Naive B cell (primary cell): ENCODE results near the gene TRAPPC5. TPM values are rescaled to one million over a fixed set of nuclear protein-coding genes. Genes with fewer than 3 reads are reported as not detected.

Experiments used
- ATAC-seq, 2 donors: fragments of 150-1000 bp; cut with Tn5 transposase; 2 replicates each; pipeline ENCODE4 v1.10.0; 2021; ENCODE audit warnings: low read depth in 2 of 2, mild to moderate bottlenecking in 2 of 2, moderate library complexity in 2 of 2
- DNase-seq: peaks from one replicate; pipeline ENCODE4 v3.0.0; 2022
- H3K27ac Mint-ChIP-seq, 6 donors: one replicate each; pipeline ENCODE4 v1.8.0; 2020 to 2022; ENCODE audit warnings: mild to moderate bottlenecking in 6 of 6, mixed read lengths in 6 of 6, moderate library complexity in 5 of 6, inconsistent platforms in 2 of 6
- H3K27me3 Mint-ChIP-seq, 3 donors: one replicate each; pipeline ENCODE4 v1.8.0; 2021 to 2022; ENCODE audit warnings: mixed read lengths in 3 of 3, mild to moderate bottlenecking in 1 of 3
- H3K36me3 Mint-ChIP-seq, 2 donors: one replicate each; pipeline ENCODE4 v1.8.0; 2020 to 2022; ENCODE audit warnings: mixed read lengths in 2 of 2, inconsistent platforms in 1 of 2, mild to moderate bottlenecking in 1 of 2
- H3K4me1 Mint-ChIP-seq, 3 donors: one replicate each; pipeline ENCODE4 v1.8.0; 2020 to 2022; ENCODE audit warnings: mixed read lengths in 3 of 3, inconsistent platforms in 1 of 3, mild to moderate bottlenecking in 1 of 3, moderate library complexity in 1 of 3
- H3K4me3 Mint-ChIP-seq, 8 donors: one replicate each; pipeline ENCODE4 v1.8.0; 2020 to 2022; ENCODE audit warnings: mild to moderate bottlenecking in 8 of 8, mixed read lengths in 8 of 8, moderate library complexity in 8 of 8, inconsistent platforms in 2 of 8
- H3K9me3 Mint-ChIP-seq, 7 donors: one replicate each; pipeline ENCODE4 v1.8.0; 2020 to 2022; ENCODE audit warnings: mixed read lengths in 7 of 7, mild to moderate bottlenecking in 5 of 7, inconsistent platforms in 2 of 7, moderate library complexity in 1 of 7
- polyA plus RNA-seq, 6 donors: library from polyadenylated mRNA; unstranded; fragments of 300-500 nt; fragmentation: Illumina TruSeq; gene quantifications; one replicate each; pipeline ENCODE4 v1.2.3, GENCODE V29; 2021; ENCODE audit warnings: low read depth in 6 of 6

The TRAPPC5 gene
- polyA plus RNA-seq, 6 donors from 2014 or later: 171 to 260 (median 224) TPM

DNA sequence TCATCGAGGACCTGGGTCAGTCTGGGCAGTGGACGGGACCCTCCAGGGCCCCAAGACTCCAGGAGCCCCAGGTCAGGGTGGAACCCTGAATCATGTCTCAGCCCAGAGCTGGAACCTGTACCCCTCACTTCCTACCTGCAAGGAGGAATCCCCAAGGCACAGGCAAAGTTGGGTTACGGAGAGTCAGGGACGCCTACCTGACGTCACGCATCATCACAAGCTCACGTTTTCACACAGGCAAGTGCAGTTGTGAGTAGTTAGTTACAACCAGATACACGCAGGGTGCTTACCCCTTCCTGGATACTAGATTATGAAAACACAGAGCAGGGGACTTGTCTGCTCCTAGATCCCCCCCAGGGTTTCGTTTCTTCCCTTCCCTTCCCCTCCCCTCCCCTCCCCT is 9.8 kb upstream of the TRAPPC5 start:
- Mint-ChIP-seq H3K4me3 (peak overlapping the region in 4 of 8 donors; percentile 33 to 61 (median 54)), H3K9me3 (peaks cover 0 to 10% (median 2%) of the 10 kb centered on the region in 7 donors), H3K27me3 (peaks cover 42 to 74% (median 52%) of the 10 kb centered on the region in 3 donors), H3K36me3 (no peaks in the 10 kb centered on the region), H3K27ac (no peak overlapping the region), H3K4me1 (peaks cover 13 to 21% (median 14%) of the 10 kb centered on the region in 3 donors)
- DNase-seq (no peak), ATAC-seq (peak; percentile 17 to 29)

DNA sequence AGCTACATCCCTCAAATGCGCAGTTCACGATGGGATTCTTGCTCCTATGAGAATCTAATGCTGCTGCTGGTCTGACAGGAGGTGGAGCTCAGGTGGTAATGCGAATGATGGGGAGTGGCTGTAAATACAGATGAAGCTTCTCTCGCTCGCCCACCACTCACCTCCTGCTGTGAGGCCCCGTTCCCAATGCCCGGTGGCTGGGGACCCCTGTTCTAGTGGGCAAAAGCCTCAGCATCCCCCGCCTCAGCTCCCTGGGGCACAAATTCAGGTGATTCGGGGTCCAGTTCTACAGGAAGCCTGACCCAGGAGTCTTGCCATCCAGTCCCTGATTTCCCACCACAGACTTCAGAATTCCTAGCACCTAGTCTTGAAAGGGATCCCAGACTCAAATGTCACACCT is 8.1 kb upstream of the TRAPPC5 start:
- H3K4me3 Mint-ChIP-seq: no peak overlapping the region
- no peak overlapping the region for H3K27ac Mint-ChIP-seq
- DNase-seq: no peak
- H3K4me1 Mint-ChIP-seq: peaks cover 27 to 38% (median 32%) of the 10 kb centered on the region in 3 donors
- peaks cover 39 to 74% (median 52%) of the 10 kb centered on the region in 3 donors for H3K27me3 Mint-ChIP-seq
- no peaks in the 10 kb centered on the region for H3K36me3 Mint-ChIP-seq
- H3K9me3 Mint-ChIP-seq: peaks cover 0 to 10% (median 2%) of the 10 kb centered on the region in 7 donors
- no peak for ATAC-seq

DNA sequence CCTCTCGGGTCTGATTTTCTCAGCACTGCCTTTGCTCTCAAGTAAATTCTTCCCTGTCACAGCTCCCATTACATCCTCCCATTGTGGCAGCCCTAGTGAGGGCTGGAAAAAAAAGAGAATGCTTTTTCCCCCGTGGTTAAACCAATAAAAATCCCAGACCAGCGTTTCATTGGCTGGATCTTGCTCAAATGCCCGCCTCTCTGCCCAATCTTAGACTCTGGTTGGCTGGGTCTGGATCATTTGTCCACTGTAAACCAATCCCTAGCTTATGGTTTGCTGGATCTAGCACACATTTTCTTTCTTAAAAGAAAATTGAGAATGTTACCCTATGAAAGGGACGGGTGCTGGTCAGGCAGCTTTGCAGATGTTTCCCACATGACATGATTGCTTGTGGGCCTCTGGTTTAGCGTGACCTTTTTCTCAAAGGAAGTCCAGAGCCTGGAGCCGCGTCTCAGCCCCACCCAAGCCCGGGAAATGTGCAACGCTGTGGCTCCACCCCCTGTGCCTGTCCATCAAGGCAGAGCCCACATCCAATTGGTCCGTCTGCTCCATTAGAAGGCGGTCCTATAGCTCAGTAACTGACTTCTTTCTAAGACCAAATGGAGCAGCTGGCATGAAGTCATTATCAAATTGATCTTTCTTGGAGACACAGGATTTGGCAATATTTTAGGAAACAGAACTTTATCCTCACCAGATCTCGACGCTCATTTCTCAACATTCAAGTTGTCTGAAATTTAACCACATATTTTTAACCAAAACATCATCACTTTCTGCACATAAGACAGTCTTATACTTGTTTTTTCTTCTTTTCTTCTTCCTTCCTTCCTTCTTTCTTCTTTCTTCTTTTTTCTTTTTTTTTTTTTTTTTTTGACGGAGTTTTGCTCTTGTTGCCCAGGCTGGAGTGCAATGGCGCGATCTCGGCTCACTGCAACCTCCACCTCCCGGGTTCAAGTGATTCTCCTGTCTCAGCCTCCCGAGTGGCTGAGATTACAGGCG is 6.3 kb upstream of the TRAPPC5 start:
- Mint-ChIP-seq H3K36me3 (no peaks in the 10 kb centered on the region), H3K27ac (no peak overlapping the region), H3K27me3 (peaks cover 40 to 64% (median 48%) of the 10 kb centered on the region in 3 donors), H3K4me3 (peak overlapping the region in 1 of 8 donors; percentile 35), H3K4me1 (peaks cover 32 to 51% (median 42%) of the 10 kb centered on the region in 3 donors), H3K9me3 (peaks cover 0 to 10% (median 2%) of the 10 kb centered on the region in 7 donors)
- DNase-seq: no peak
- no peak for ATAC-seq

DNA sequence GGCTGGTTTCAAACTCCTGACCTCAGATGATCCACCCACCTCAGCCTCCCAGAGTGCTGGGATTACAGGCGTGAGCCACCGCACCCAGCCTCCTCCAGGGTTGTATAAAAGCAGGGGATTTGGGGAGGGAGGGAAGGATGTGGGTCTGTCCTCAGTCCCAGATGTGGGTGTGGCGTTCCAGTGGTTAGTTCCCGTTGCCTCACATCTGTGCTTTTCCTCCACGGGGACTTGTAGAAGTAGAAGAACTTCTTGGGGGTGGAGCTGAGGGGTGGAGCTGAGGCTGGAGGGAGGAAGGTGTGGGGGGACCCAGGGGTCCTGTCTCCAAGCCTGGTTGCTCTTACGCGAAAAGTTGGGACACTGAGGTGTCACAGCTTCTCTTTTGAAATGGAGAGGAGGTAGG is 4.3 kb upstream of the TRAPPC5 start:
- peak; percentile 39 for DNase-seq
- ATAC-seq: no peak
- Mint-ChIP-seq H3K27me3 (peaks cover 30 to 45% (median 33%) of the 10 kb centered on the region in 3 donors), H3K27ac (peak overlapping the region in 4 of 6 donors; percentile 9 to 81 (median 68)), H3K9me3 (peaks cover 0 to 10% (median 2%) of the 10 kb centered on the region in 7 donors), H3K36me3 (no peaks in the 10 kb centered on the region), H3K4me3 (peak overlapping the region in 7 of 8 donors; percentile 43 to 86 (median 59)), H3K4me1 (peaks cover 31 to 56% (median 44%) of the 10 kb centered on the region in 3 donors)

DNA sequence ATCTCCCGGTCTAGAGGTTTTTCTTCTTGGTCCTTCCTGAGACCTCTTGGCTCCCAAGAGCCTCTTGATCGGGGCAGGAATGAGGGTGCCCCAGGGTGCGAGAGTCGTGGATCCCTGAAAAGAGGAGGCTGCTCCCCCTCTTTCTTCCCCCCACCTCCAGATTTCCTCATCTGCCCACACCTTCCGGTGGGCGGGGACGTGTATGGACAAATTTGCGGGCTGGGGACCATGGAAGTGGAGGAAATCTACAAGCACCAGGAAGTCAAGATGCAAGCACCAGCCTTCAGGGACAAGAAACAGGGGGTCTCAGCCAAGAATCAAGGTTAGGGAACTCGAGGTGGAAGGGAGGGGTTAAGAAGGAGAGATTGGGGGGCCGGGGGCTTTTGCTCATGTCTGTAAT is 3.8 kb upstream of the TRAPPC5 start, which contains the start of gene MCEMP1:
Gene MCEMP1, plus strand, starts transcription at position 237 of the 400 bp plus-strand sequence. Its CDS starts 31 bp downstream, at position 268.
- peaks cover 27 to 40% (median 29%) of the 10 kb centered on the region in 3 donors for H3K27me3 Mint-ChIP-seq
- DNase-seq (no peak), ATAC-seq (no peak)
- H3K36me3 Mint-ChIP-seq: no peaks in the 10 kb centered on the region
- peak within 1 kb of the TSS; percentile 43 to 86 (median 60) for H3K4me3 Mint-ChIP-seq
- peaks cover 0 to 10% (median 2%) of the 10 kb centered on the region in 7 donors for H3K9me3 Mint-ChIP-seq
- peaks cover 36 to 61% (median 48%) of the 10 kb centered on the region in 3 donors for H3K4me1 Mint-ChIP-seq
- peak within 1 kb of the TSS; percentile 9 to 94 (median 80) for H3K27ac Mint-ChIP-seq

GRCh38 chr19:7677669-7678311 is 2.8 kb upstream of the TRAPPC5 start:
- Mint-ChIP-seq H3K36me3 (no peaks in the 10 kb centered on the region), H3K27me3 (peaks cover 20 to 36% (median 26%) of the 10 kb centered on the region in 3 donors), H3K4me3 (peak overlapping the region in 3 of 8 donors; percentile 4 to 57 (median 20)), H3K27ac (peak overlapping the region; percentile 24 to 94 (median 67)), H3K4me1 (peaks cover 40 to 67% (median 53%) of the 10 kb centered on the region in 3 donors), H3K9me3 (peaks cover 0 to 10% (median 2%) of the 10 kb centered on the region in 7 donors)
- no peak for ATAC-seq
- DNase-seq: no peak

DNA sequence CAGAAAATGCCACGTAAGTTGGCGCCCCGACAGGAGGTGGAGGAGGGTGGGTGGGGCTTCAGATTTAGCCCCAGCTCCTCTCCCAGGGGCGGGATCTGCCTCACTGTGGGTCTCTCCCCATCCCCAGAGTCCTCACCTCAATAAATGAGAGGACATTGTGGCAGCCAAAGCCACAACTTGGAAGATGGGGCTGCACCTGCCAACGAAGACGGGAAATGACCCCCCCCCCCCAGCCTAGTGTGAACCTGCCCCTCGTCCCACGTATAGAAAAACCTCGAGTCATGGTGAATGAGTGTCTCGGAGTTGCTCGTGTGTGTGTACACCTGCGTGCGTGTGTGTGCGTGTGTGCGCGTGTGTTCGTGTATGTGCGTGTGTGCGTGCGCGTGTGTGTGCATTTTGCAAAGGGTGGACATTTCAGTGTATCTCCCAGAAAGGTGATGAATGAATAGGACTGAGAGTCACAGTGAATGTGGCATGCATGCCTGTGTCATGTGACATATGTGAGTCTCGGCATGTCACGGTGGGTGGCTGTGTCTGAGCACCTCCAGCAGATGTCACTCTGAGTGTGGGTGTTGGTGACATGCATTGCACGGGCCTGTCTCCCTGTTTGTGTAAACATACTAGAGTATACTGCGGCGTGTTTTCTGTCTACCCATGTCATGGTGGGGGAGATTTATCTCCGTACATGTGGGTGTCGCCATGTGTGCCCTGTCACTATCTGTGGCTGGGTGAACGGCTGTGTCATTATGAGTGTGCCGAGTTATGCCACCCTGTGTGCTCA is 1.5 kb upstream of the TRAPPC5 start:
- no peaks in the 10 kb centered on the region for H3K36me3 Mint-ChIP-seq
- ATAC-seq (peak; percentile 77), DNase-seq (peak; percentile 81)
- H3K4me3 Mint-ChIP-seq: peak overlapping the region; percentile 60 to 96 (median 80)
- H3K9me3 Mint-ChIP-seq: peaks cover 0 to 7% (median 2%) of the 10 kb centered on the region in 7 donors
- peaks cover 41 to 68% (median 61%) of the 10 kb centered on the region in 3 donors for H3K4me1 Mint-ChIP-seq
- peak overlapping the region; percentile 78 to 99 (median 95) for H3K27ac Mint-ChIP-seq
- H3K27me3 Mint-ChIP-seq: peaks cover 10 to 22% (median 15%) of the 10 kb centered on the region in 3 donors

GRCh38 chr19:7679771-7680605 is 645 bp upstream of the TRAPPC5 start:
- Mint-ChIP-seq H3K27me3 (peaks cover 9 to 15% (median 10%) of the 10 kb centered on the region in 3 donors), H3K9me3 (peaks cover 0 to 2% (median 0%) of the 10 kb centered on the region in 7 donors), H3K4me1 (peaks cover 41 to 63% (median 61%) of the 10 kb centered on the region in 3 donors), H3K27ac (peak overlapping the region; percentile 78 to 99 (median 95)), H3K4me3 (peak overlapping the region; percentile 72 to 96 (median 80)), H3K36me3 (no peaks in the 10 kb centered on the region)
- ATAC-seq (no peak), DNase-seq (no peak)

DNA sequence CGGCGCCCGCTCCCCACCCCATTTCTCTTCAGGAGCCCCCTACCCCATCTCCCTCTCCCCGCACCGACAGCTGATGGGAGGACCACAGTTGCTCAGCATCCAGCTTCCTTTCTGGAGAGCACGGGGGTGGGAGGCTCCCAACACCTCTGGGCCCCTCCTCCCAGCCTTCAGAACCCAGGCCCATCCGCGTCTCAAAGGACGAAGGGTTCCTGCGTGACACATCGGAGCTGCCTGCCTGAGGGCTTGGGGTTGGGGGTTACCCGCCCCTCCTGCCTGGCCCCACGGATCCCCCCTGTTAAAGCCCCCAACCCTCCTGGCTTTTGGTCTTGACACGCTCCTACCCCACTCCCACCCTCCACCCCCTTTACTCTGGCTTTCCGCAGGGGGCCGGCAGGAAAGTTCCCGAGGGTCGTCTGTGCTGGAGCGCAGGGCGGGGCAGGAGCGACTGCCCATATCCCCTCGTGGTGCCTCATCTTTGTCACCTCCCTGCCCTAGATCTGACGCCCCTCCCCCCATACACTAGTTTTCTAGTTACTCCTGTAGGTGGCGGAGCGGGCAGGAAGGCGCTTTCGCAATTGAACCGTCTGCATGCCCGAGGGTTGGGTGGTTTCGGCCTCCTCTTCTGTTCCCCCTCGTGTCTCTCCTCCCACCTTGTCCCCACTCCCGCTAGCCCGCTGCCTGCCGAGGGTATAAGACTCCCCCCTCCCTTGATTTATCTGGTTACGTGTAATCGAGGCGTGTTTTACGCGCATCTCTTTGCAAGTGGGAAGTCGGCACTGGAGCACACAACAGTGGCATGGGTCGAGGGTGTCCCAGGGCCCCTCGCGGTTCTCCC is 924 bp downstream of the TRAPPC5 start:
- Mint-ChIP-seq H3K27ac (peak overlapping the region; percentile 84 to 98 (median 96)), H3K27me3 (peaks cover 5 to 12% (median 9%) of the 10 kb centered on the region in 3 donors), H3K36me3 (no peaks in the 10 kb centered on the region), H3K9me3 (peaks cover 0 to 2% (median 0%) of the 10 kb centered on the region in 7 donors), H3K4me3 (peak overlapping the region; percentile 82 to 98 (median 95)), H3K4me1 (peaks cover 46 to 68% (median 66%) of the 10 kb centered on the region in 3 donors)
- DNase-seq (peak; percentile 86), ATAC-seq (peak; percentile 58 to 62)

DNA sequence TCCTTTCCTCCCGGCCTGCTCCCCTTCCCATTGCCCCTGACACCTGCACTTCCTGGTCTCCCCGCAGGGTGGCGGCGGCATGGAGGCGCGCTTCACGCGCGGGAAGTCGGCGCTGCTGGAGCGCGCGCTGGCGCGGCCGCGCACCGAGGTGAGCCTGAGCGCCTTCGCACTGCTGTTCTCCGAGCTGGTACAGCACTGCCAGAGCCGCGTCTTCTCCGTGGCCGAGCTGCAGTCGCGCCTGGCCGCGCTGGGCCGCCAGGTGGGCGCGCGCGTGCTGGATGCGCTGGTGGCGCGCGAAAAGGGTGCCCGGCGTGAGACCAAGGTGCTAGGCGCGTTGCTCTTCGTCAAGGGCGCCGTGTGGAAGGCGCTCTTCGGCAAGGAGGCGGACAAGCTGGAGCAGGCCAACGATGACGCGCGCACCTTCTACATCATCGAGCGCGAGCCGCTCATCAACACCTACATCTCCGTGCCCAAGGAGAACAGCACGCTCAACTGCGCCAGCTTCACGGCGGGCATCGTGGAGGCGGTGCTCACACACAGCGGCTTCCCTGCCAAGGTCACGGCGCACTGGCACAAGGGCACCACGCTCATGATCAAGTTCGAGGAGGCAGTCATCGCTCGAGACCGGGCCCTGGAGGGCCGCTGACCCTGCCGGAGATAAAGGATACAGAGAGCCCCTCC is 1.7 kb downstream of the TRAPPC5 start:
- DNase-seq (no peak), ATAC-seq (no peak)
- Mint-ChIP-seq H3K36me3 (no peaks in the 10 kb centered on the region), H3K4me1 (peaks cover 44 to 65% (median 60%) of the 10 kb centered on the region in 3 donors), H3K27ac (peak overlapping the region in 5 of 6 donors; percentile 33 to 98 (median 93)), H3K27me3 (peaks cover 2 to 5% (median 5%) of the 10 kb centered on the region in 3 donors), H3K4me3 (peak overlapping the region; percentile 79 to 98 (median 94)), H3K9me3 (peaks cover 0 to 2% (median 0%) of the 10 kb centered on the region in 7 donors)
